ENCODE data around the gene E2F7.

DNA sequence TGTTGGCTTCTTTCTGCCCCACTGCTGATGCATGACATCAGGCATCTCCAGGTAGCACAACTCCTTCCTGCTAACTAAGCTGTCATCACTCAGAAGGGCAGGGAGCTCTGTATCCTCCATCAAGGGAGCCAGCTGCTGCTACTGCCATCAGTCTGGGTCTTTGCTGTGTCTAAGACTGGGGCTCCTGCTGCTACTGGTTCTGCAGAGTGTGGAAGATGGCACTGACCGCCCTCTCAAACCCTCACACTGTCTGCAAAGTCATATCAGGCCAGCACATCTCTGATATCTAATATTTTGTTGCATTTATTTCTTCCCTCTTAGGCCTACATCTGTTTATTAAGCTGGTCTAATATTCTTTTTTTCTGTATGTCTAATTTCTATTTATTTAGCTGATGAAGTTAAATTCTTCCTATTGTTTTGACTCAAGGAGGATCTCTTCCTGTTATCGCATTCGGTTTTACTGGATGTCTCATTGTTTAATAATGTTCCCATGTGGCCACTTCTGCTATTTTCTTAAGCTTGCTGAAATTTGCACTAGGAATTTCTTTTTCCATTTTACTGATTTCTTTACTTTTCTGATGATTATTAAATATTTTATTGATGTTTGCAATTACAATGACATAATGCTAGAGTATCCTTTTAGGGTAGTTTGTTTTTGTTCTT lies 7.6 kb upstream of the E2F7 start:
- TF ChIP-seq CTCF (conservative IDR thresholded peaks at IDR 0.05; ENCODE audit: low read depth, low read length) (no peak), POLR2A (IDR thresholded peaks at IDR 0.05; ENCODE audit: low read depth, low read length) (no peak), RAD21 (IDR thresholded peaks at IDR 0.05; ENCODE audit: low read length) (no peak), USF2 (IDR thresholded peaks at IDR 0.05; ENCODE audit: low read depth, low read length) (no peak), CEBPB (IDR thresholded peaks at IDR 0.05; ENCODE audit: low read depth, low read length) (no peak), MAFK (IDR thresholded peaks at IDR 0.05; ENCODE audit: low read depth, low read length) (no peak), SMC3 (IDR thresholded peaks at IDR 0.05; ENCODE audit: low read depth, low read length) (no peak), RFX5 (IDR thresholded peaks at IDR 0.05; ENCODE audit: low read depth, low read length) (no peak)
- TF ChIP-seq, protein P1, sequence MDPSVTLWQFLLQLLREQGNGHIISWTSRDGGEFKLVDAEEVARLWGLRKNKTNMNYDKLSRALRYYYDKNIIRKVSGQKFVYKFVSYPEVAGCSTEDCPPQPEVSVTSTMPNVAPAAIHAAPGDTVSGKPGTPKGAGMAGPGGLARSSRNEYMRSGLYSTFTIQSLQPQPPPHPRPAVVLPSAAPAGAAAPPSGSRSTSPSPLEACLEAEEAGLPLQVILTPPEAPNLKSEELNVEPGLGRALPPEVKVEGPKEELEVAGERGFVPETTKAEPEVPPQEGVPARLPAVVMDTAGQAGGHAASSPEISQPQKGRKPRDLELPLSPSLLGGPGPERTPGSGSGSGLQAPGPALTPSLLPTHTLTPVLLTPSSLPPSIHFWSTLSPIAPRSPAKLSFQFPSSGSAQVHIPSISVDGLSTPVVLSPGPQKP (IDR thresholded peaks at IDR 0.05; ENCODE audit: borderline replicate concordance, low read depth, low read length) = no peak

Measured in IMR-90 (cell line).